HG03432 (cell line): Measurements from ENCODE around the gene FOXD1.

Source experiments
- ATAC-seq: cut with Tn5 transposase; IDR thresholded peaks from one replicate; pipeline ENCODE4 v1.9.1; 2021; ENCODE audit warnings: mild to moderate bottlenecking, moderate library complexity; ENCODE audit not compliant: unreplicated experiment

Gene FOXD1

GRCh38 chr5:73441378-73441777, 7.2 kb downstream of the FOXD1 start:
- no peak for ATAC-seq

GRCh38 chr5:73440262-73440661, 8.3 kb downstream of the FOXD1 start:
- ATAC-seq: no peak

- ATAC-seq: no peak
Observed at GRCh38 chr5:73438645-73439470, 9.7 kb downstream of the FOXD1 start.

GRCh38 chr5:73437777-73438644, 10.6 kb downstream of the FOXD1 start:
- ATAC-seq: no peak

GRCh38 chr5:73437101-73437776, 11.3 kb downstream of the FOXD1 start:
- ATAC-seq: no peak

GRCh38 chr5:73436535-73437100, 12.0 kb downstream of the FOXD1 start:
- ATAC-seq: no peak

- ATAC-seq: no peak
Observed at GRCh38 chr5:73435759-73436534, 12.6 kb downstream of the FOXD1 start.

GRCh38 chr5:73434907-73435306, 13.7 kb downstream of the FOXD1 start:
- ATAC-seq: no peak

- ATAC-seq: no peak
Observed at GRCh38 chr5:73434461-73434860, 14.1 kb downstream of the FOXD1 start.

- ATAC-seq: no peak
Observed at GRCh38 chr5:73433982-73434342, 14.6 kb downstream of the FOXD1 start.

GRCh38 chr5:73433272-73433981, 15.2 kb downstream of the FOXD1 start:
- ATAC-seq: no peak

GRCh38 chr5:73431204-73431851, 17.2 kb downstream of the FOXD1 start:
- ATAC-seq: no peak

GRCh38 chr5:73426034-73426433, 22.5 kb downstream of the FOXD1 start:
- ATAC-seq: no peak

GRCh38 chr5:73424556-73424977, 24.0 kb downstream of the FOXD1 start:
- no peak for ATAC-seq

- no peak for ATAC-seq
Observed at GRCh38 chr5:73422164-73422563, 26.4 kb downstream of the FOXD1 start.

GRCh38 chr5:73420666-73421065, 27.9 kb downstream of the FOXD1 start:
- ATAC-seq: no peak

GRCh38 chr5:73419465-73420390, 28.8 kb downstream of the FOXD1 start:
- no peak for ATAC-seq

- ATAC-seq: no peak
Observed at GRCh38 chr5:73419117-73419464, 29.5 kb downstream of the FOXD1 start.
